NCI-H510A (cell line): Measurements from ENCODE around the gene STX17.
A peak's percentile ranks its signal among the peaks of the same experiment; 100 is the strongest.
"Not testable (repeated sequence)": the region's sequence is repeated elsewhere in the genome, so short reads cannot be mapped to it uniquely, and the experiment has no call there.

Experiments used
- DNase-seq: peaks from one replicate; lab custom pipeline; 2025; lab: John Stamatoyannopoulos, UW

STX17 gene

DNA sequence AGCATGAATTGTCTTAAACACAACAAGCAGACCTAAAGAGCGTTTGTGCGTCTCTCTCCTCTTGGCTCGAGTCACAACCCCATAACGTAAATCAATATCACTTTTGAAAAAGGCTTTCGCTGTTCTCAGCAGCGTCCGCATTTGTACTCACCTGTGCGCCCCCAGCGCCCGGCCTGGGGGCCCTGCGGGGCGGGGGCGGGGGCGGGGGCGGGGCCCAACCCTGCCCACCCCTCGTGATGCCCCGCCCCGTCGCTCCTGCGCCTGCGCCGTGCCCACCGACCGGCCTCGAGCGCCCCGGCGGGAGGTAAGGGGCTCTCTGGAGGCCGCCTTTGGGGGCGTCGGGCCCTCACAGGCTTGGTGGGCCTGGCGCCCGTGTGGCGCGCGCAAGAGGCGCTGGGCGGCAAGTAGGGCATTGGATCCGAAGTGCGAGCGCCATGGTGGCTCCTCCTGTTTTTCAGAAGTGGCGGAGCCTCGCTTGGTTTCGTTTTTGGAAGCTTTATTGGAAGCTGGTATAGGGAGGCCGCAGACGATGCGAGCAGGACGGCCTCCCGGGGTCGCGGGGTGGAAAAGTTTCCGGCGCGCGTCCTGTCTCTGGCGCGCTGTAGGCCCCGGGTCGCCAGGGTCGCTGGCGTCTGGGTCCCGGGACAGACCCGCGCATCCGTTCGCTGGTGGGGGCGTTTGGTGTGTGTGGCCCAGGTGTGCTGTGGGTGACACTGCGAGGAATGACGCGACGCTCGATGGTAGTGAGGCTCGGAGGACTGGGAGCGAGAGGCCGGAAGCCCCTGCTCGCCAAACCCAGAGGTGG, at the start of gene STX17:
STX17 (plus strand) TSS at position 252 of the 805 bp plus-strand sequence. CDS start 8,586 bp downstream, outside the sequence.
- peak; percentile 59 for DNase-seq

DNA sequence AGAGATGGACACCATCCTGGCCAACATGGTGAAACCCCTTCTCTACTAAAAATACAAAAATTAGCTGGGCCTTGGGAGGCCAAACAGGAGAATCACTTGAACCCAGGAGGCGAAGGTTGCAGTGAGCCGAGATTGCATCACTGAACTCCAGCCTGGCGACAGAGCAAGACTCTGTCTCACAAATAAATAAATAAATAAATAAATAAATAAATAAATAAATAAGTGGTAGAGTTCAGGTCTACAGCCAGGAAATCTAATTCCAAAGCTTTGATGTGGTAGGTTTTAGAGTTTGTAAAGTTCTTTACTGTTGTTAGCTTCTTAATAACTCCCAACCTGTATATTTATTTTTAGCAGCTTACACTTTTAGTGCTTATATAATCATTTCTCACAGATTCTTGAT, 48.9 kb upstream of the STX17 start:
- DNase-seq: not testable (repeated sequence)

DNA sequence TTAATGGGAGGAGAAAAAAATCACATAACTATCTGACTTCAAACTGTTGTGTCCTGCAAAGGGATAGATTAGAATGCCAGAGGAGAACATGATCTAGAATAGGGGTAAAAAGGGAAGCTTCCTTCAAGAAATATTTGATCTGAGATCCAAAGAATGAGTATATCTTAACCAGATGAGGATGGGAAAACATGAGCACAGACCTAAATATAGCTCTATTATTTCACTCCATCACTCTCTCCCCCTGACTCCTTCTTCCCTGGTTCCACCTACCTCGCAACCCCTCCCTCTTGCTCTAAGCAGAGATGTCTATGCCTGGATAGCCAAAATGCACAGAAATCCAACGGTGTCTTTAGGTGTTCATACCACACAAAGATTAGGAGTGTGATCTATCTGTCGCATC, 48.4 kb upstream of the STX17 start:
- no peak for DNase-seq

DNA sequence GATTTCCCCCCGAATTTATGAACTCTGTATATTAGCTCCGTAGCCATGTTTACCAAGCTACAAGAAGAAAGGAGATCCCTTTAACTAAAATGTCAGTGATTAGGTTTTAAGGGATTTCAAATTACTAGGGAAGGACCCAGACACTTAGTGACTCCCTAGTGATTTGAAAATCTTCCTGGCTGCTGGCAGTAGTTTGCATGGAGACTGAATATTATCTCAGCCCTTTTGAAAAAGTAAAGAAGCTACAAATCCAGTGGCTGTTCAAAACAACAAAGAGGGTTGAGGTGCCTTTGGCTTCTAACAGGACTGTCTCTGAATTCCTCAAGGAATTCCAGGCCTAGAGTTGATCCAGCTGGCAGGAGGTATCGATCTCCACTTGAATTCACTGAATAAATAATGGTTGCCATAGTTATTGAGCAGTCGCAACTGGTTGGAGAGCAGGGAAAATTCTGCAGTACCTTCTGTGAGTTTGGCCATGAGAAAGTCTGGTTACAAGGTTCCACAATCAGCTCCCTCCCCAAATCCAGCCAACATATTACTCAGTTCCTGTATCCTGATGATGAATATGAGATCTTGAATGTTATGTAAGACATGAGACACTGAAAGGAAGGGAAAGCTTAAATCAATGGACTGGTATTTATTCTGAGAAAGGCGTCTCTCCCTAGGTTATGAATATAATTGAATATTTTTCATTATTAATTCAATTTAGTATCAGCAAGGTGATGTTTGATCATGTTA, 47.0 kb upstream of the STX17 start:
- DNase-seq: no peak

DNA sequence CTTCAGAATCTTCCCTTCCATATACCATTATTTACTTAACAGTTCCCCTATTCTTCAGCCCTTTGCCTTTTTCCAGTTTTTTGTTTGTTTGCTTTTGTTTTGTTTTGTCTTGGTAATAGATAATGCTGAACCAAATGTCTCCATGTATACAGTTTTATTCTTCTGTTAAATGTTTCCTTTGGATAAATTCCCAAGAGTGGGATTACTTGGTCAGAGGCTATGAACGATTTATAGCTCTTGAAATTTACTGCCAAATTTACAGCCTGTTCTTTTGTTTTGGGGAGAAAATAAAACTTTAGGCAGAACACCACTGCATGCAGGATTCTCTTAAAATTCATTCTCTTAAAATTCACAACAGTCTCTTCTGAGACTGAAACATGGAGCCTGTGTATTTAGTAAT, 46.2 kb upstream of the STX17 start:
- no peak for DNase-seq

DNA sequence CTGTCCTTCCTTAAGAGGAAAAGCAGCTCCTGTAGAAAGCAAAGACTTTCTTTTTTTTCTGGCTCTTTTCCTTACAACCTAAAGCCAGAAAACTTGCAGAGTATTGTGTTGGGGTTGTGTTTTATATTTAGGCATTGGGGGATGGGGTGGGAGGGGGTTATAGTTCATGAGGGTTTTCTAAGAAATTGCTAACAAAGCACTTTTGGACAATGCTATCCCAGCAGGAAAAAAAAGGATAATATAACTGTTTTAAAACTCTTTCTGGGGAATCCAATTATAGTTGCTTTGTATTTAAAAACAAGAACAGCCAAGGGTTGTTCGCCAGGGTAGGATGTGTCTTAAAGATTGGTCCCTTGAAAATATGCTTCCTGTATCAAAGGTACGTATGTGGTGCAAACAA, 42.5 kb upstream of the STX17 start:
- DNase-seq: no peak

DNA sequence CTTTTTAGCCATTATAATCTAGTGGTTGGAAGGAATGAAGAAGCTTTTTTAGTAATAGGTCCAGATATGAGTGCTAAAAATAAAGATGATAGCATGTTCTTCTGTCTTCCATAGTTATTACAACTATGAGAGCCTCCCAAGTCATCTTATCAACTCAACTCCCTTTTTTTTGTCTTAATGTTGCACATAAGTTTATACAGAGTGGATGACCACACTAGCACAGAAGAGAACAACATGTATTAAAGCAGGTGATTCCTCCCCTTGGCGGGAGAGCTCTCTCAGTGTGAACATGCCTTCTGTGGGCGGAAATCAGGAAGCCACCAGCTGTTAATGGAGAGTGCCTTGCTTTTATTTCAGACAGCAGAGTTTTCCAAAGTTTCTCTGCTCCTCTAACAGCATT, 40.1 kb upstream of the STX17 start:
- no peak for DNase-seq

DNA sequence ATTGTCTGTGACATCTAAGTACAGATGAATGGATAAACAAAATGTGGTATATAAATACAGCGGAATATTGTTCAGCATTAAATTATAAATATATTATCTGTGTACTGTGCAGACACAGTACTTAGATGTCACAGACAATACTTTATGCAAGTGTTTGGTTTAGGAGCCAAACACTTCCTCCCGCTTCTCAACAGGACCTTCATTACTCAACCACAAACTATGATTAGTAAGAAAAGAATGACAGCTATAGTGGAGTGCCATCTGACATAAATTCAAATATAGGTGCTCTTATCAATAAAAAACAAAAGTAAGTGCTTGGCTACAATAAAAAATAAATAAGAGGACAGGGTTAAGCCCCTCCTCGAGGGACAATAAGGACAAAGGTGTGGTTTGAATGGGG, 38.9 kb upstream of the STX17 start:
- no peak for DNase-seq

DNA sequence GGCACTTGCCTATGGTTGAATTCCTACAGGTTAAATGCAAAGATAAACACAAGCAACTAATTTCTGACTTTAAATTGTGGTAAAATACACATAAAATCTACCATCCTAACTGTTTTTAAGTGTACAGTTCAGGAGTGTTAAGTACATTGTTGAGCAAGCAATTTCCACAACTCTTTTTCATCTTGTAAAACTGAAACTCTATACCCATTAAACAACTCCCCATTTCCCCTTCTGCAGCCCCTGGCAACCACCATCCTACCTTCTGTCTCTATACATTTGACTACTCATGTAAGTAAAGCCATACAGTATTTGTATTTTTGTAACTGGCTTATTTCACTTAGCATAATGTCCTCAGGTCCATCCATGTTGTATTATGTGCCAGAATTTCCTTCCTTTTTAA, 38.5 kb upstream of the STX17 start:
- DNase-seq: no peak

DNA sequence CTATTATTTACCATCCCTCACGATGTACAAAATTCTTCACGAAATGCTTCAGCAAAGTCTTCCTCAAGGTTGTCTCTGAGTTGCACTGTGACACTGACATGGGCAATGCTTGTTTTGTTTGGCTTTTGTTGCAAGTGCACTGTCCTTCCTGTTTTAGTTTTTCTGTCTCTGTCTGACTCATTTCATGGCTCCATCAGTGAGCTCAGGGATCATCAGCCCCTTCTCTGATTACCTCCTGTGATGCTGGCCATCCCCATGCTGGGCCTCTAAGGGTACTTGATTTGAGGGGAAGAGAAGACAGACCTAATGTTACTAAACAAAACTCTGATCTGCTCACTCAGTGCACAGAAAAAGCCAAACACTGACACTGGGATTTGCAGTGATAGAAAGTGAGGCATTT, 37.6 kb upstream of the STX17 start:
- no peak for DNase-seq

DNA sequence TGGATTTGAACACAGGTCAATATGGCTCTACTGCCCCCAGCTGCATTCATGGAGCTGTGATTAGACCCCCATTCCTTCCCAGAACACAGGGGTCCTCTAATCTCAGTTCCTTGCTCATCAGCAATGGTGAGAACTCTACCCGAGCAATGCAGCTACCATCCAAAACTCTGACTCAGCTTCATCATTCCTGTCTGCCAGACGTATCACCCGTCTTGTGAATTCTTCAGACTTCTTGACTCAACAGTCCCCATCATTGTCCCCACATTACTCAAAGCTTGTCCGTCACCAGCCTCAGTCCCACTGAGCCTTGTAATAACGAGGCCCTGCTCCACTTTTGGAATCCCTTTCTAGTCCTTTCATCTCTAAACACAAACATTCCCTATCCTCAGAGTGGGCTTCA, 36.3 kb upstream of the STX17 start:
- DNase-seq: no peak

DNA sequence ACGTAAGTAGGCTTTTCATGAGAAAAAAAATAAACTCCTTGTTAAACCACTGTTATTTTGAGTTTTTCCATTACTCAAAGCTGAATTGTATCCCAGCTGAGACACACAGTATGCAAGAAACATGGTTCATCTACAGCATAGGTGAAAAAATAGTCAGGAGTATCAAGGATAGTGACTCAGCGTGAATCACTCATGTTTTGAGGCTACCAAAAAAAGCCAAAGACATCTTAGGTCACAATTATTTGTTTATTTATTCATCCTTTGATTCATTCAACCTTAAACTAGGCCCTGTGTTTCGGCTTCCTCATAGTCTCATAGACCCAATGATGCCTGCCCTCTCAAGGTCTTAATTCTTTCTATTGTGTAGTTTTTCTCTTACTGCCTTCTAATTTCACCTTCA, 32.9 kb upstream of the STX17 start:
- no peak for DNase-seq

DNA sequence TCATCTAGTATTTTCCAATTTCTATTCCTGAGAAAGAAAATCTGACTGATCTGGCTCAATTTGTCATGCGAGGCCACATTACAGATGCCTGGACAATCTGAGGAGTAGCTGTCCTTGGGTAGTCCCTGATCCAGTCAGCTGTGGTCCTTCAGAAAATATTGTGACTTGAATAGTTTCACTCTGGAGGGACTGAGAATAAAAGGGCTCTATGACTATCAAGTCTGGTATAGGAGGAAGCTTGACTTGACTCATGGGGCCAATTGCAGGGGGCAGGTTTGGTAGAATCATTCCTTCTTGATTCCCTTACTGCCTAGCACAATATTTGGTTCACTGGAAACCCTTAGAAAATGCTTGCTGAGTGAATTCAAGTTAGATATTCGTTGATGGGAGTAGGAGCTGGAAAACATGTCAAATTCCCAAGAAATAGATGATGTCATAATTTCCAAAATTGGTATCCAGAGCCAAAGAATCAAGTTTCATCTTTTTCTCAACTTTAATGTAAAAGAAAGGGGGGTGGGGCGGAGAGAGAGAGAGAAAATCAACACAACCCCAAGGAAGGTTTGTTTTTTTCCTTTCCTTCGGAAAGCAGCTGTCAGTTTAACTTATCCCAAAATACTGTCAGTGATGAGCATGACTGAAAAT, 32.4 kb upstream of the STX17 start:
- no peak for DNase-seq

DNA sequence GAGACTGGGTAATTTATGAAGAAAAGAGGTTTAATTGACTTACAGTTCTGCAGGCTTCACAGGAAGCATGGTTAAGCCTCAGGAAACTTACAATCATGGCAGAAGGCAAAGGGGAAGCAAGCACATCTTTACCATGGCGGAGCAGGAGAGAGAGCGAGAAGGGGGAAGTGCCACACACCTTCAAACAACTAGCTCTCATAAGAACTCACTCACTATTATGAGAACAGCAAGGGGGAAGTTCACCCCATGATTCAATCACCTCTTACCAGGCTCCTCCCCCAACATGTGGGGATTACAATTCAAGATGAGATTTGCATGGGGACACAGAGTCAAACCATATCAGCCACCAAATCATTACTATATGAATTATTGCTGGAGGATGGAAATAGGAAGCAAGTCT, 30.3 kb upstream of the STX17 start:
- no peak for DNase-seq

DNA sequence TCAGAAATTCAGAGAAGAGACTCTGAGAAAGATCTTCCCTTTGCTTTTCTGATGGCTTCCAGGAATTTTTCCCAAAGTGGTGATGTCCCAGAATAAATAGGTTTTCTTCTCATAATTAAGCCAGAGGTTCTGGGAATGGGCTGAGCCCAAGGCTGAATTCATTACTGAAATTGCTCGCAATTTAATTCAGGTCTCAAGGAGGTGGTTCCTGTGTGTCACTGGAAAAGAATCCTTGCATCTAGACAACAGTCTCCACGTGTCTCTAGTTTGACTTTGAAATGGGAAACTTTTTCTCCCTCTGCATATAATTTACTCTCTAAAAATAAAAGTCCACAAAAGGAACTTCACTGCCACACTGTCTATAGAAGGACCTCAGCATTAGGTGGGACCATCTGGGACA, 27.8 kb upstream of the STX17 start:
- DNase-seq: no peak

DNA sequence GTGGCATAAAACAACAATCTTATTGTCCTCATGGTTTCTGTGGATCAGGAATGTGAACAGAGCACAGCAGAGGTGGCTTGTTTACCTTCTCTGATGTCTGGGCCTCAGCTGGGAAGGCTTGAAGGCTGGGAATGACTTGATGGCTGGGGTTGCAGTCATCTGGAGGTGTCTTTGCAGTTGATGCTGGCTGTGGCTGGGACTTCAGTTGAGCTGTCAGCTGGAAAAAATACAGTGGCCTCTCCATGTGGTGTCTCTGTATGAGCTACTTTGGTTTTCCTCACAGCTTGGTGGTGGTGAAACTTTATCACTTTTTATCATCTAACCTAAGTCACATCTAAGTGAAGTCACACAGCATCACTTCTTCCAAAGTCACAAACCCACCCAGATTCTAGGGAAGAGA, 24.7 kb upstream of the STX17 start:
- no peak for DNase-seq

DNA sequence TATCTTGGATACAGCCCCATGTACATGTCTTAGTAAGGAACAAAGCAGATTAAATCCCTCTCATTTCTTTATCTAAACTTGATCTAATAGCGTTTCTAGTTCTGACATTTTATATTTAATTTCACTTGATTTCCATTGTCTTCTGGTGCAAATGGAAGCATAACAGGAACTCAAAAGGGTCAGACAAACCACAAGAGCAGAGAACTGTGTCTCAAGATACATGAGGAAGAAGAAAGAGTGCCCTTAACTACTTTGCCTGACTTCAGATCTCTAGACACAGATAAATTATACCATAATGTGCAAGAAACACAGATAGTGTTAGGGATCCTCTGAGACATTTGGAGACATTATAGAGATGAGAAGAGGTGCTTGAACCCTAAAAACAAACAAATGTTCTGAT, 20.7 kb upstream of the STX17 start:
- no peak for DNase-seq

DNA sequence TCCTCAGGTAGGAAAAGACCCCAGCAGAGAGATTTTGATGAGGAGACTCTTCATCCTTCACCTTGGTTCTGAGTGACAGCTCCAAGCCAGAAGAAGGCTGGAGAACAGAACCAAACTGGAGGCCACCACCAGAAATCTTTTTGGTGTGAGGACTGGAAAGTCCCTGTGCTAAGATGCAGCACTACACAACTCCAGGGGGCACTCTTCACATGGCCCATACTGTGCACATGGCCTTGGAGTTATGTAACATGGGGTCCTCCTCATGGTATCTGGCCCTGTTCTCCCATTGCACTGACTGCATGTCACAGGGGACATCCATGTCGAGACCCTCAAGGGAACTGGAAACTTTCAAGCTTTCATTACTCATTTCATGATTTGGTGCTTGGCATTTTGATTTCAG, 17.3 kb upstream of the STX17 start:
- DNase-seq: no peak

DNA sequence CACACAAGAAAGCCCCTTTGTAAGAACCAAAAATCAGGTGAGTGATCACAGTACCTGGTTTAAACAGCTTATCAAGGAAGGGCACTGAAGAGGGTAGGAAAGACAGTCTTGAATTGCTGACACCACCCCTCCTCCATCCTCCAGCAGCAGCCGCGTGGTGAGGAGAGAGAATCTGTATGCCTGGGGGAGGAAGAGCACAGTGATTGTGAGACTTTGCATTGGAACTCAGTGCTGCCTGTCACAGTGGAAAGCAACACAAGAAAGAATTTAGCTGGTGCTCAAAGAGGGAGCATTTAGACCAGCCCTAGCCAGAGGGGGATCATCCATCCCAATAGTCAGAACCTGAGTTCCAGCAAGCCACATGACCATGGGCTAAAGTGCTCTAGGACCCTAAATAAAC, 11.6 kb upstream of the STX17 start:
- no peak for DNase-seq

DNA sequence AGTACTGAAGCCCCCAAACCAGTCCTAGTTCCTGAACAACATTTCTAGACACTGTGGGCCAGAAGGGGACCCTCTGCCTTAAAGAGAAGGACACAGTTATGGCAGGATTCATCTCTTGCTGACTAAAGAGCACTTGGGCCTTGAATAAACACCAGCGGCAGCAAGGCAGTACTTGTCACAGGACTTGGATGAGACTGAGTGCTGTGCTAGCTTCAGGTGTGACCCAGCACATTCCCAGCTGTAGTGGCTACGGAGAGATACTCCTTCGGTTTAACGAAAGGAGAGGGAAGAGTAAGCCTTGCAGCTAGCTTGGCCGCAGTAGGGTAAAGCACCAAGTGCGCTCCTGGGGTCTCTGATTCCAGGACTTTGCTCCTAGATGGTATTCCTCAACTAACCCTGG, 10.9 kb upstream of the STX17 start:
- peak; percentile 40 for DNase-seq

DNA sequence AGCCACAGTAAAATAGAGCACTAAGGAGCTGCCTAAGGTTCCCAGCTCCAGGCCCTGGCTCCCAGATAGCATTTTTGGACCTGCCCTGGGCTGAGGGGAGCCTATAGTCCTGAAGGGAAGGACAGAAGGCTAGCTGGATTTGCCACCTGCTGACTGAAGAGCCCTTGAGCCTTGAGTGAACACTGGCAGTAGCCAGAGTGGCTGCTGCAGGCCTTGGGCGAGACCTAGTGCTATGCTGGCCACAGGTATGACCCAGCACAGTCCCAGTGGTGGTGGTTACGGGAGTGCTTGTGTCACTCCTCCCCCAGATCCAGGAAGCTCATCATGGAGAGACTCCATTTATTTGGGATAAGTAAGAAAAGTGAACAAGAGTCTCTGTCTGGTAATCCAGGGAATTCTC, 10.3 kb upstream of the STX17 start:
- DNase-seq: peak; percentile 82

DNA sequence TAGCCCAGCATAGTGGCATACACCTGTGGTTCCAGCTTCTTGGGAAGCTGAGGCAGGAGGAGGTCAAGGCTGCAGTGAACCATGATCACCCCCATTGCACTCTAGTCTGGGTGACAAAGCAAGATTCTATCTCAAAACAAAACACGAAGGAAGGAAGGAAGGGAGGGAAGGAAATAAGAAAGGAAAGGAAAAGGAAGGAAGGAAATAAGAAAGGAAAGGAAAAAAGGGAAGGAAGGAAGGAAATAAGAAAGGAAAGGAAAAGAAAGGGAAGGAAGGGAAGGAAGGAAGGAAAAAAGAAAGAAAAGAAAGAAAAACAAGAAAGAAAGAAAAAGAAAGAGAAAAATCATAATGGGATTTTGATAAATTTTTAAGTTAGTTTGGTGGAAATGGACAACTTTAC, 3.1 kb upstream of the STX17 start:
- no peak for DNase-seq

DNA sequence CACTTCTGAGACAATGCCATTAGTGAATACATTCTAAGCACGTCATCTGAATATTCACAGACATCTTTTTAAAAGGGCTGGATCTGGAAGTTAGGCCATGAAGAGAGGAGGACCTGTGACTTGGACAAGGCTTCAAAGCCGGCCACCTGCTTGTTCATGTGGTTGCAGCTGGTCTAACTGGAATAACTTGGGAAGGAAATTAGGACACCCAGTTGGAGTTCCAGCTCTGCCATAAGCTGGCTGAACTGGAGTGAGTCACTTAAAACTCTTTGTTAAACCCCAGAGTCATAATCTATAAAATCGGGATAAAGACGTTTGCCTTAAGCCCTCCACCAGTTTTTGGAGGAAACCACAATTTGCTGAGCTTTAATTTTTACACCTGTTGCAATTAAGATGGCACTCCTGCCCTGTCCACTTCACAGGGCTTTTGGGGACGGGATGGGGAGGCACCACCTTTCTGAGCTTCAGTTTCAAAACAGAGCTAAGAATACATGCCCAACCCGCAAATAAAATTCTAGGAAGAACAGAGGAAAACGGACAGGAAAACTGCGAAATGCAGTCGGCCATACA, 536 bp upstream of the STX17 start:
- peak; percentile 51 for DNase-seq
